Retinal pigment epithelial cell (primary cell): Measurements from ENCODE around the gene PNMA6E.

Experiments
- DNase-seq: peaks from one replicate; pipeline ENCODE4 v3.0.0-alpha.2; 2010; ENCODE audit warnings: low read depth
- H3K4me3 ChIP-seq: 2 replicates; pipeline ENCODE4 v1.5.1; 2011; ENCODE audit warnings: mild to moderate bottlenecking, low read length, control low read depth, moderate library complexity
- TF ChIP-seq, protein P1 (sequence below): conservative IDR thresholded peaks from 2 replicates; pipeline ENCODE4 v1.5.1; 2011; ENCODE audit warnings: low read depth, low read length, control low read depth, inconsistent platforms

The PNMA6E gene

DNA sequence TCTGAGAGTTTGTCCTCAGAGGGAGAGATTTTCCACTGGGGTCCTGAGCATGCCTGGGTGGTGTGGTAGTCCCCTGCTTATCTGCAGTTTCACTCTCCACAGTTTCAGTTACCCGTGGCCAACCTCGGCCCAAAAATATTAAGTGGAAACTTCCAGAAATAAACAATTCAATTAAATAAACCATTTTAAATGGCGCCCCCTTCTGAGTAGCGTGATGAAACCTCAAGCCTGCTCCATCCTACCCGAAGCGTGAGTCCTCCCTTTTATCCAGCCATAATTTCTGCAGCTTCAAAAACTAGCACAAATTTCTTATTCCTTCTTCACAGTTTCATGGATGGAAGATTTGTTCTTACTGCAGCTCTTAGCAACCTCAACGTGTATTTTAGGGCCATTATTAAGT lies 26.7 kb downstream of the PNMA6E start:
- TF ChIP-seq, protein P1, sequence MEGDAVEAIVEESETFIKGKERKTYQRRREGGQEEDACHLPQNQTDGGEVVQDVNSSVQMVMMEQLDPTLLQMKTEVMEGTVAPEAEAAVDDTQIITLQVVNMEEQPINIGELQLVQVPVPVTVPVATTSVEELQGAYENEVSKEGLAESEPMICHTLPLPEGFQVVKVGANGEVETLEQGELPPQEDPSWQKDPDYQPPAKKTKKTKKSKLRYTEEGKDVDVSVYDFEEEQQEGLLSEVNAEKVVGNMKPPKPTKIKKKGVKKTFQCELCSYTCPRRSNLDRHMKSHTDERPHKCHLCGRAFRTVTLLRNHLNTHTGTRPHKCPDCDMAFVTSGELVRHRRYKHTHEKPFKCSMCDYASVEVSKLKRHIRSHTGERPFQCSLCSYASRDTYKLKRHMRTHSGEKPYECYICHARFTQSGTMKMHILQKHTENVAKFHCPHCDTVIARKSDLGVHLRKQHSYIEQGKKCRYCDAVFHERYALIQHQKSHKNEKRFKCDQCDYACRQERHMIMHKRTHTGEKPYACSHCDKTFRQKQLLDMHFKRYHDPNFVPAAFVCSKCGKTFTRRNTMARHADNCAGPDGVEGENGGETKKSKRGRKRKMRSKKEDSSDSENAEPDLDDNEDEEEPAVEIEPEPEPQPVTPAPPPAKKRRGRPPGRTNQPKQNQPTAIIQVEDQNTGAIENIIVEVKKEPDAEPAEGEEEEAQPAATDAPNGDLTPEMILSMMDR, result no peak
- DNase-seq, result no peak
- H3K4me3 ChIP-seq, result no peak overlapping the region

DNA sequence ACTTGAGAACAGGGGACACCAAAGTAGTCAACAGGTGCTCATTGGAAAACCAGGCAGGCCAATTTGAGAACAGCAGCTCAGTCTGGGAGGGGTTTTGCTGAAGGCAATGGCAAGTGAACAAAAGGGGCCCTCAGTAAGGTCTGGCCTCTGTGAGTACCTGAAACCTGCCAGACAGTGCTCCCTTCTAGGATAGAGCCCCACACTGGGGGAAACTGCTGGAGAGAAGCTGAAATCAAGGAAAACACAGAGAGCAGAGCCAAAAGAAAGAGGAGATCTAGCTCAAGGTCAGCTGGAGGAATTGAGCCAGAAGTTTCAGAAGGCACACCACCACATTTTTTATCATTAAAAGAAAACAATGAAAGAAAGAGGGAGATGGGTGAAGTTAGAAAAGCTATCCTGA lies 28.2 kb downstream of the PNMA6E start:
- TF ChIP-seq, protein P1, result no peak
- DNase-seq, result no peak
- H3K4me3 ChIP-seq, result no peak overlapping the region

DNA sequence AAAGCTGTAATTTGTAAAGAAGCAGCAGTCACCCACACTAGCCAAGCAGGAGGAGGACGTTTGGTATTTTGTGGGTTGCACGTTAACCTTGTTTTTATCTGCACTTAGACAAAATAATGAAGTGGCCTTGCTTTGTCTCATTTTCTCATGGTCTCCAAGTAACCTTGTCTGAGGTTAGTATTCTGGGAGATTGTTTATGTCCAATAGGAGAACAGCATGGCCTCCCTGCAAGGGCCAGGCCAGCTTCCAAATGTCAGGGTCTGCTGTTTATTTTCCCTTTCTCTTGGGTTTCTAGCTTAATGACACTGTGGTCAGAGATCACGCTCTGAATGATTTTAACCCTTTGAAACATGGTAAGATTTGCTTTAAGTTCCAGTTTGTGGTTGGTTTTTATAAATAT lies 29.9 kb downstream of the PNMA6E start:
- no peak for DNase-seq
- H3K4me3 ChIP-seq, result no peak overlapping the region
- TF ChIP-seq, protein P1, result no peak

DNA sequence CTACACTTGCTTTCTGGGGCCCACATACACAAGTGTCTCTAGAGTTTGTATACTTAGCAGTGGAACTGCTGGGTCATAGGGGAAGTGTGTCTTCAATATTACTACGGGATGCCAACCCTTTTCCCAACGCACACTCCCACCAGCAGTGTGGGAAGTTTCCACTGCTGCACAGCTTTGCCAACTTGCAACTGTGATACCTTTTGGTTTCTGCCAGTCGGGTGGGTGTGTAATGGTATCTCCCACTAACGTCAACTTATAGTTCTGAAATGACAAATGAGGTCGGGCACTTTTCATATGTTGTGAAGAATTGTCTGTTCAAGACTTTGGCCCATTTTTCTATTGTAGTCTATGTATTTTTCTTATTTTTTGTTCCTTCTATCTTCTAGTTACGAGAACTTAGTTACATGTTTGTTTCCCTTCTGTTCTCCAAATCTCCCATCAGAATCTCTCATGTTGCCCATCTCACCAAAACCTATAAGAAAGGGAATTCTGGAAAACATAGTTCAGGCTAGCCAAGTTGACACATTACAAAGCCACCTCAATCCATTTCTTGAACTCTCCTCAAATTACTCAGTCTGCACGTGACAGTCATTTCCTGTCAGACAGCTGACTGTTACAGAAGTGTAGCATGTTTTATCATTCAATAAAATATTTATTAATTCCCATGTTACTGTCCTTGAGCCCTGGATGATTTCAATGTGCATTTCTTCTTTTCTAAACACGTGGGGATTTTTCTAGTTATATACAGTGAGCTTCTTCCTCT lies 30.7 kb downstream of the PNMA6E start:
- H3K4me3 ChIP-seq, result no peak overlapping the region
- TF ChIP-seq, protein P1, result no peak
- no peak for DNase-seq

DNA sequence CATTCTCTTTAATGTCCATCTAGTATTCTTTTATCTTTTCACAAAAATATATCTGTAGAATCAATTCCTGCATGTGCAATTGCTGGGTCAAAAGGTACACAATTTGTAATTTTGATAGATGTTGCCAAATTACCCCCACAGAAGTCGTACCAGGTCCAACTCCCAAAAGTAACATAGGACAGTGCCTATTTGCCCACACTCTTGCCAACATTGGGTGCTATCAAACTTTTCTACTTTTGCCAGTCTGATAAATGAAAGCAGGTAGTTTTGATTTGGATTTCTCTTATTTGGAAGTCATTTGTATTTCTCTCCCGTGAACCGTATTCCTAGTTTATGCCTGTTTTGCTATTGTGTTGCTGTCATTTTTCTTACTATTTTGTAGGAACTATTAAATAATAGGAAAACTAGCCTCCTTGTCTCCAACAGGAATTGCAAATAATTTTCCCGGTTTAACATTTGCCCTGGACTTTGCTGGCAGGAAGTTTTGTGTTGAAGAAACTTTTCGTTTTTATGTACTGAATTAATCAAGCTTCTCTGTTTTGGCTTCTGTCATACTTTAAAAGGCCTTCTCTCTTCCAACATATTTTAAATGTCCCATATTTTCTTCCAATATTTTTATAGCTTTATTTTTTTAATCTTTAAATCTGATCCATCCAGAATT lies 34.1 kb downstream of the PNMA6E start:
- no peak for DNase-seq
- H3K4me3 ChIP-seq, result no peak overlapping the region
- TF ChIP-seq, protein P1, result no peak

DNA sequence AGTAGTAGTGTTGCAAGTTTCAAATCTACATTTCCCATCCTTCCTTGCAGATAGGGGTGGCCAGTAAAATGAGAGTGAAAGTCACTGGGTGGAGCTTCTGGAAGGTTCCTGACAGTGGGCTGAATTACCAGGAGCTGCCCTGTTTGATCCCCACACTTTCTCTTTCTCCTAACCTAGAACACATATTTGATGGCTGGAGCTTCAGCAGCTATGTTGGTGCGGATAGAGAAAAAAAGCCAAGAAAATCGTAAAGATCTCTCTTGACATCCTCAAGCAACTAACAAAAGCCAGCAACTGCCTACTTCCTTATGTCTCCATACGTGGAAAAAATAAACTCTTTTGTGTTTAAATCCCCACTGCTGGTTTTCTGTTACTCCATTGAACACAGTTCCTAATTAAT lies 35.0 kb downstream of the PNMA6E start:
- H3K4me3 ChIP-seq, result no peak overlapping the region
- DNase-seq, result no peak
- TF ChIP-seq, protein P1, result no peak

DNA sequence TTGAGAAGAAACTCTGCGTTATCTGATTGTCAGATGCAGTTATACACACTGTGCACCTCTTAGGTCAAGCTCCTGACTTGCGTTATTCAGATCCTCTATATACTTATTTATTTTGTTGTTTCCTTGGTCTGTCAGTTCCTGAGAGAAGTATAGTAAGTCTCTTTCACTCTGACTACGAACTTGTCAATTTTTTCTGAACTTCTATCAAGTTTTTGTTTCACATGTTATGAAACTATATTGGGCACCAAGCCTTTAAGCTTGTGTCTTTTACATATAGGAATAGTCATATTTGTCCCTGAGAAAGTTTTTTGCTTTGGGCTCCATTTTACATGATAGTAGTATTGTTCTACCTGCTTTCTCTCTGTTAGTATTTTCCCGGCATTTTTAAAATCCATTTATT lies 35.5 kb downstream of the PNMA6E start:
- TF ChIP-seq, protein P1, result no peak
- H3K4me3 ChIP-seq, result no peak overlapping the region
- no peak for DNase-seq
